Activated CD8-positive, alpha-beta T cell treated with anti-CD3 and anti-CD28 coated beads, Interleukin-2, amount 10 ng/mL, durations not matched to agents 7 days and 5 days (primary cell): ENCODE data around the gene SNORC. TPM values are rescaled to one million over a fixed set of nuclear protein-coding genes. Genes with fewer than 3 reads are reported as not detected.

Experiments used
- ATAC-seq: fragments of 150-1000 bp; cut with Tn5 transposase; one replicate; pipeline ENCODE4 v1.10.0; 2021; ENCODE audit warnings: moderate library complexity
- CTCF ChIA-PET: fragments of 350-600 bp; sonication (Branson Sonifier 250); formaldehyde crosslinking; loops from one replicate; lab custom pipeline; 2021; ENCODE audit warnings: antibody characterized with exemption; lab: Charles Lee
- POLR2A ChIA-PET: fragments of 350-600 bp; sonication (Branson Sonifier 250); formaldehyde crosslinking; loops from one replicate; lab custom pipeline; 2021; ENCODE audit warnings: antibody characterized with exemption; lab: Charles Lee
- DNase-seq: peaks from one replicate; pipeline ENCODE4 v3.0.0-alpha.2; 2020
- H3K27ac Mint-ChIP-seq: one replicate; pipeline ENCODE4 v1.8.0; 2021; ENCODE audit warnings: mild to moderate bottlenecking, mixed read lengths
- H3K27me3 Mint-ChIP-seq: one replicate; pipeline ENCODE4 v1.8.0; 2021; ENCODE audit warnings: low read depth, mixed read lengths
- H3K36me3 Mint-ChIP-seq: one replicate; pipeline ENCODE4 v1.8.0; 2021; ENCODE audit warnings: low read depth, mixed read lengths
- H3K4me1 Mint-ChIP-seq: one replicate; pipeline ENCODE4 v1.8.0; 2021; ENCODE audit warnings: low read depth, mixed read lengths
- H3K4me3 Mint-ChIP-seq: one replicate; pipeline ENCODE4 v1.8.0; 2021; ENCODE audit warnings: mild to moderate bottlenecking, mixed read lengths
- H3K9me3 Mint-ChIP-seq: one replicate; pipeline ENCODE4 v1.8.0; 2022; ENCODE audit warnings: mixed read lengths; ENCODE audit not compliant: insufficient read depth
- total RNA-seq, 2 experiments: library from RNA; stranded (reverse); gene quantifications; one replicate each; pipeline ENCODE4 v1.2.3, GENCODE V29; 2021

SNORC gene
- total RNA-seq, 2 experiments from 2014 or later: 0.99 to 2.2 TPM

DNA sequence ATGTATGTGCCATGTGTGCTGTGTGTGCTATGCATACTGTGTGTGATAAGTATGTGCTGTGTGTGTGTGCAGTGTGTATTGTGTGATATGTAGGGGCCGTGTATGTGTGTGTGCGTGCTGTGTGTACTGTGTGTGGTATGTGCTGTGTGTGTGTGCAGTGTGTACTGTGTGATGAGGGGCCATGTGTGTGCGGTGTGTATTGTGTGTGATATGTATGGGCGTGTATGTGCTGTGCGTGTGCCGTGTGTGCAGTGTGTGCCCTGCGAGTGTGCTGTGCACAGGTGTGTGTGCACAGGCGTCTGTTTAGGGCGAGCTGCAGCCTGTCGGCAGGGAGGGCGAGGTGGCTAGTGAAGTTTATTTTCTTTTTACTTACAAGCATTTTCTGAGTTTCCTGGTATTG lies 16.1 kb downstream of the SNORC start:
- no peaks in the 10 kb centered on the region for H3K4me1 Mint-ChIP-seq
- CTCF ChIA-PET: no interaction called here

DNA sequence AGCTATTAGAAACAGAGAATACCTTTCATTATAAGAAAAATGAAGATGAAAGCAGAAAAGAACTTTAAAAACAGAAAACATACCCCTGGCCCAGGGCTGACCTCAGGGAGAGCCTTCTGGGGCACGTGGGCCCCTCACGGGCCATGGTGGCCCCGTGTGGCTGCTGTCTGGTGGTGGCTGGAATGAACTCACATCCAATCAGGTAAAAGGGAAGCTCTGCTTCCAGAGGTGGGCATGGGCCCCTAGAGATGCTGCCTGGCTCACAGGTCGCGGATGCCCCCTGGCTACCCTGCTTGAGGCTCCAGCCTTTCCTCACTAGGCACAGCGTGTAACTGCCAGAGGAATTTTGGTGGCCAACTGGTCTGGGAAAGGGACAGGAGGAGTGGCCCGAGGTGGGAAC lies 16.6 kb downstream of the SNORC start:
- Mint-ChIP-seq H3K9me3 (no peaks in the 10 kb centered on the region), H3K36me3 (no peaks in the 10 kb centered on the region), H3K27ac (no peak overlapping the region), H3K4me3 (no peak overlapping the region), H3K4me1 (no peaks in the 10 kb centered on the region), H3K27me3 (peaks cover 3% of the 10 kb centered on the region)
- ChIA-PET POLR2A (no interaction called here), CTCF (no interaction called here)
- no peak for DNase-seq
- no peak for ATAC-seq

More for the DNA sequence above, 16.1 kb downstream of the SNORC start:
- Mint-ChIP-seq H3K4me3 (no peak overlapping the region), H3K9me3 (no peaks in the 10 kb centered on the region), H3K27me3 (peaks cover 3% of the 10 kb centered on the region), H3K27ac (no peak overlapping the region), H3K36me3 (no peaks in the 10 kb centered on the region)
- ATAC-seq (no peak), DNase-seq (no peak)
- POLR2A ChIA-PET: no interaction called here

DNA sequence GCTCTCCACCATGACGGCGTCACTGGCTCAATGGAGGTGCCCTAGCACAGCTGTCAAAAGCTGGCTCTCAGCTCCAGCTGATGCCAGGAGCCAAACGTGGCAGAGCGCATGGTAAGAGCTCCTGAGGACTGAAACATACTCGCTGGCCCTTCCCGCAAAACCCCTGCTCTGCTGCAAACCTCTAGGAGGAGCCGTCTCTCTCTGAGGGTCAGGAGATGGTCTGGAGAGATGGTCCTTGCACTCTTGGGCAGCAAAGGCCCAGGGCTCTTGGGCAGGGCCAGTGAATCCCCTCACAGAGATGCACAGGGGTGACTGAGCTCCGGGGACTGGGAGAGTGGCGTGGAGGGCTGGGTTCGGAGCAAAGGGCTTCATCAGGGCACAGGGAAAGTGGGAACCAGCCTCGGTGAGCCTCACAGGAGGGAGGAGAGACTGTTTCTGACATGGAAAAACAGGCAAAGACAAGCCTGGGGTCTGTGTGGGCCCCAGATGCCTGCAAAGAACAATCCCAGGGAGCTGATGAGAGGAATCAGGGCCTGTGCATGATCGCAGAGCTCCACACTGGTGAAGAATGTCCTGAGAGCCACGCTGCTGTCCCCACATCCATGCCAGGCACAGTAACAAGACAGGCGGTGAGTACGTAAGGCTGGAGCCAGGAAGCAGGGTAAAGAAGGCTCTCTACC lies 17.2 kb downstream of the SNORC start:
- no peaks in the 10 kb centered on the region for H3K9me3 Mint-ChIP-seq
- POLR2A ChIA-PET: no interaction called here
- H3K36me3 Mint-ChIP-seq: no peaks in the 10 kb centered on the region
- H3K27ac Mint-ChIP-seq: no peak overlapping the region
- ATAC-seq: no peak
- H3K4me1 Mint-ChIP-seq: no peaks in the 10 kb centered on the region
- no peak for DNase-seq
- peaks cover 3% of the 10 kb centered on the region for H3K27me3 Mint-ChIP-seq
- H3K4me3 Mint-ChIP-seq: no peak overlapping the region
- CTCF ChIA-PET: no interaction called here

DNA sequence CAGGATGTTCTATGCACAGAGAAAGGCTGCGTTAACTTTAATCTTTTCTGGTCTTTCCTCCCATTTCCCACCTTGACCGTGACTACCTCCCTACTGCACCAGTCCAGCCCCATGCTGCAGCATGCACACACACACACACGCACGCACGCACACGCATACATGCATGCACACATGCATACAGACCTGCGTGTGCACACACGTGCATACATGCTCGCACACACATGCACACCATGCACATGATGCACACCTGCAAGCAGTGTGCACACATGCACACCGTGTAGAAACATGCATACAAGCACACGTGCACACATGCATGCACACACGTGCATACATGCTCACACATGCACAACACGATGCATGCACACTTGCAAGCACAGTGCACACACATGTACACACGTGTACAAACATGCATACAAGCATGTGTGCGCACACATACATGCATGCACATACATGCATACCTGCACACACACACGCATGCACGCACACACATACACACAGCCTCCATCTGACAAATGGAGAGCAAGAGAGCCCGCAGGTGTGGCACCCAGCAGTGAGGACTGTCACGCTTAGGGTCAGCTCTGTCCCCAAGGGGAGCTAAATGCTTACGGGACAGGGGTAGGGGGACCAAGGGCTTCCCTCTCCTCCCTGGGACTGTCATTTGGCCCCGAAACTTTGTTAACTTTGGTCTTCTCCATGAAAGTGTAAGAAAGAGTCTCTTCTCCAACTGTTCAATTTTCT lies 18.2 kb downstream of the SNORC start:
- Mint-ChIP-seq H3K4me1 (no peaks in the 10 kb centered on the region), H3K27ac (no peak overlapping the region), H3K4me3 (no peak overlapping the region), H3K9me3 (no peaks in the 10 kb centered on the region), H3K36me3 (no peaks in the 10 kb centered on the region), H3K27me3 (peaks cover 3% of the 10 kb centered on the region)
- DNase-seq (no peak), ATAC-seq (no peak)
- CTCF ChIA-PET: no interaction called here
- POLR2A ChIA-PET: no interaction called here

DNA sequence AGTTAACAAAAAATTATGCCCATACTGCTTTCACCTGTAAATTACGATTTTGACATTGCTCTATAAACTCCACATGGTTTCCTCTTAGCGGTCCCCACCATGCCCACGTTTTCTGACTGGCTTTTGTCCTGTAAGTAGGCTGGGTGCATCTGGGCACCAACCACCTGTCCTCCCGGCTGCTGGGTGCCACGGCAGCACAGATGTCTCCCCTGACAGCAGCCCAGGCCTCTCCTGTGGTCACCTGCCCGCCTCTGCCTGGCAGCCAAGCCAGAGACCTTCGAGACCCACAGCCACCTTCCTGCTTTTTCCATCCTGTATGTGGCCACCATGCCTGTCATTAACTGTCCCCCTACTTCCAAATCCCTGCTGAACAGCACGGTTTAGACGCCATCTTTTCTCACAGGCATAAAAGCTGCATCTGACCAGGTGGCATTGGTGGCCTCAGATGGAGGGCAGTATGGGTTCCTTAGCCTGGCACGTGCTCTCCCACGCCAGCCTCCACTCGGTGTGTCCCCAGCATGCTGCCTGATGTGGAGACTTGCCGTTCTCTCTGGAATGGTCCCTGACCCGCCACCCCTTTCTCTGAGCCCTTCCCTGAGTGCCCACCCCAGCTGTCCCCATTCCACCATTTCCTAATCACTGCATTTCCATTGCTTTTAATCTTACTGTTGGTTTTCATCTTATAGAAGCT lies 18.9 kb downstream of the SNORC start:
- no peak for DNase-seq
- H3K27me3 Mint-ChIP-seq: peaks cover 3% of the 10 kb centered on the region
- H3K27ac Mint-ChIP-seq: no peak overlapping the region
- H3K4me3 Mint-ChIP-seq: no peak overlapping the region
- H3K4me1 Mint-ChIP-seq: no peaks in the 10 kb centered on the region
- POLR2A ChIA-PET: no interaction called here
- no peak for ATAC-seq
- H3K9me3 Mint-ChIP-seq: no peaks in the 10 kb centered on the region
- no peaks in the 10 kb centered on the region for H3K36me3 Mint-ChIP-seq
- CTCF ChIA-PET: no interaction called here

DNA sequence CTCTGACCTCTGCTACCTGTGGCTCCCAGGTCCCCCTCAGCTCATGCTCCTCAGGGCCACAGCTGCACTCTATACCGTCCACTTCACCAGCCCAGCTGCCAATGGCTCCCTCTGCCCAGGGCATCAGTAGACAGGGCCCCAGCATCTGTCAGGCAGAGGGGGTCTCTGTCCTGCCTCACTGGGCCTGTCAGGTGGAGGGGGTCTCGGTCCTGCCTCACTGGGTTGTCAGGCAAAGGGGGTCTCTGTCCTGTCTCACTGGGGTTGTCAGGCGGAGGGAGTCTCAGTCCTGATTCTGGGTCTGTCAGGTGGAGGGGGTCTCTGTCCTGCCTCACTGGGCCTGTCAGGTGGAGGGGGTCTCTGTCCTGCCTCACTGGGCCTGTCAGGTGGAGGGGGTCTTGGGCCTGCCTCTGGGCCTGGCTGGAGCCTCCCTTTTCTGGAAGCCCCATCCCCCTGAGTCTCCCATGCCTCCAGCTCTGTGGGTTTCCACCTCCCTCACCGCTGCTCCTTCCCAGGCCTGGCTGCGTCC lies 19.9 kb downstream of the SNORC start:
- Mint-ChIP-seq H3K4me3 (no peak overlapping the region), H3K27ac (no peak overlapping the region), H3K9me3 (no peaks in the 10 kb centered on the region), H3K4me1 (no peaks in the 10 kb centered on the region), H3K36me3 (no peaks in the 10 kb centered on the region), H3K27me3 (peaks cover 3% of the 10 kb centered on the region)
- CTCF ChIA-PET: no interaction called here
- DNase-seq (no peak), ATAC-seq (no peak)
- POLR2A ChIA-PET: no interaction called here

DNA sequence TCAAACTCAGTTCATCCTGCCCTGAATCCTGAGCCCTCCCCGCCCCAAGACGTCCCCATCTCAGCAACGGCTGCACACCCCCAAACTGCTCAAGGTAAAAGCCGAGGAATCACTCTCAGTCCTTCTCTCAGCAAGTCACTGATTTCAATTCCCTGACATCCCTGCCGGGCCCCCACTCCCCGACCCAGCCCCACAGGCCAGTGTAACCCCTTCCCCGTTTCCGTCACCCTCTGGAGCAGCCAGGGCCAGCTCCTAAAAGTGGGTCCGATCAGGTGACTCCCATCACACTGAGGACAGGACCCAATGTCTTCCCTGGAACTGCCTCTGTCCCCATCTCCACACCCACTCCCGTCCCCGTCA lies 20.5 kb downstream of the SNORC start:
- DNase-seq: no peak
- CTCF ChIA-PET: no interaction called here
- no peak for ATAC-seq
- Mint-ChIP-seq H3K36me3 (no peaks in the 10 kb centered on the region), H3K4me3 (no peak overlapping the region), H3K27ac (no peak overlapping the region), H3K4me1 (no peaks in the 10 kb centered on the region), H3K27me3 (peaks cover 3% of the 10 kb centered on the region), H3K9me3 (no peaks in the 10 kb centered on the region)
- POLR2A ChIA-PET: no interaction called here

DNA sequence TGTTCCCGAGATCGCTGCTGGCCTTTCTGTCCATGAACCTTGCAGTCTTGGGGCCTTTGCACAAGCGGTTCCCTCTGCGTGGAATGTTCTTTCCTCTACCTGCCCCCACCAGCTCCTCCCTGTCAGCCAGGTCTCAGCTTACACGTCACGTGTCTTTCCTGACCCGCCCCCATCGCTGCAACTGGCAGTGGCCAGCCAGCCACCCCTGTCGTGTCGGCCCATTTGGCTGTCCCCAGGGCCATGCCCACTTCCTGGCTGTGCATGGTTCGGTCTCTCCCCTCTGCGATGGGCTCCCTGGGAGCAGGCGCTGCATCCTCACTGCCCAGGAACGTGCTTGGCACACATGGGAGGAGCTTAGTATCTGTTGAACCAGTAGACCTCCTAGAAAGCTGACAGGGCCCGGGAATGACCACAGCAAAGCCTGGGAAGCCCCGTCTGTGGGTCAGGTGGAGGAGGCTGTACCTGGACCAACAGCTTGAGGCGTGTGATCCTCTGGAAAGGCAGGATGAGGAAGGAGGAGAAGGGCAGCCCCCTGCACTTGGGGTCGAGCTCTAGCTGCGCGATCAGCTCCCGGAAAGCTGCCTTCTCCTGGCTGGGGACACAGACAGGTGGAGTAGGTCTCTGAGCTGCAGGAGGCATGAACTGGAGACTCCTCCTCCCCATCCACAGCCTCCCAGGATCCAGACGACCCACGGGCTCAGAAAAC lies 21.0 kb downstream of the SNORC start:
- H3K27ac Mint-ChIP-seq: no peak overlapping the region
- CTCF ChIA-PET: no interaction called here
- no peaks in the 10 kb centered on the region for H3K4me1 Mint-ChIP-seq
- no peaks in the 10 kb centered on the region for H3K36me3 Mint-ChIP-seq
- POLR2A ChIA-PET: no interaction called here
- H3K4me3 Mint-ChIP-seq: no peak overlapping the region
- ATAC-seq (peak; percentile 15), DNase-seq (no peak)
- H3K27me3 Mint-ChIP-seq: peaks cover 3% of the 10 kb centered on the region
- H3K9me3 Mint-ChIP-seq: no peaks in the 10 kb centered on the region

DNA sequence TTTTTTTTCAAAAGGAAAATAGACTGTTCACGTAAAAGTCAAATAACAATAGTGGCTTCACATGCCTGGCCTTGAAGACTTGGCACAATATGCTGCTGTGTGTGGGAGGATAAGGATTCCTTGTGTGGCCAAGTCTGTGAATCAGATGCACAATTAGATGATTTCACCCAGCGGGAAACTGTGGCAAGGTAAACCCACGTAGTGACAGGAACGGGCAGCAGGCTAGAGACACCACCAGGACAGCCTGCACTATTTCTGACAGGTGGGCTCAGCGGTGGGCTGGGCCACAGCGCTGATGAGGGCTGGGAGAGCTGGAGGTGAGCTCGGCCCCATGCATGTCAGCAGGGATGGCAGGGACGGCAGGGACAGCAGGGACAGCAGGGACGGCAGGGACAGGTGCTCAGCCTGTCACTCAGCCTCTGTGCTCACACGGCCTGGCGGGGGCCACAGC lies 21.6 kb downstream of the SNORC start:
- ATAC-seq (no peak), DNase-seq (no peak)
- Mint-ChIP-seq H3K27me3 (peaks cover 3% of the 10 kb centered on the region), H3K9me3 (no peaks in the 10 kb centered on the region), H3K4me1 (no peaks in the 10 kb centered on the region), H3K27ac (no peak overlapping the region), H3K36me3 (no peaks in the 10 kb centered on the region), H3K4me3 (no peak overlapping the region)
- ChIA-PET CTCF (no interaction called here), POLR2A (no interaction called here)

DNA sequence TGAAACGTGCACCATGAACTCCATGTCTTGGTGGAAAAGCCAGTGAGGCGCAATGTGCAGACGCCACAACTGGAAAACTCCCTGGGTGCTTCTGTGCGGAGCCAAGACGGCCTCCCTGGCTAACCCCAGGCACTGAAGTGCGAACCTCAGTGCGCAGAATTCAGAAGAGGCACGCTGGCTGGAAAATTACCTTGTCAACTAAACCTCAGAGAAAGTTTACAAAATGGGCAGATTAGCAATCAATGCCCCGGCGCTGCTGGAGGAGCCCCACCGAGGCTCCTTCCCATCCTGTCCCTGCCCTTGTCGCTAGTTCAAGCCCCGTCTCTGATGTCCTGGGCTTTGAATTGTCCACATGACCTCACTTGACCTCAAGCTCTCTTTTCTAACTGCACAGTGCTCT lies 22.2 kb downstream of the SNORC start:
- no peak for ATAC-seq
- Mint-ChIP-seq H3K4me3 (no peak overlapping the region), H3K27me3 (peaks cover 3% of the 10 kb centered on the region), H3K36me3 (no peaks in the 10 kb centered on the region), H3K4me1 (no peaks in the 10 kb centered on the region), H3K27ac (no peak overlapping the region), H3K9me3 (no peaks in the 10 kb centered on the region)
- CTCF ChIA-PET: no interaction called here
- no peak for DNase-seq
- POLR2A ChIA-PET: no interaction called here

DNA sequence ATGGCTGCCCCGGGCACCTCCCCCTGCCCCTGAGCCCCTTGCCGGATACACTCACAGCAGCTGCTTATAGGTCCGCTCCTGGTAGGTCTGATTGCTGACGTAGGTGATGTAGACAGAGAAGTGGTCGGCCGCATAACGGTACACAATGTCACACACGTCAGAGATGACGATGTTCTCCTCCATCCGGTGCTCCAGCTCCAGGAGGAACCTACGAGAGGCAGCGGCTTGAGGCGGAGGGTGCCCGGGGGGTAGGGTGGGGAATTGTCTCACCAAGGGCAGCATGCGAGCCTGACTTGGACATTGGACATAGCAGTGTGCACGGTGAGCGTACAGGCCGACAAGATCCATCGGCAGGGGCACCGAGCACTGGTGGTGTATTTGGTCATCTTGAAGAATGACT lies 22.8 kb downstream of the SNORC start:
- Mint-ChIP-seq H3K4me1 (no peaks in the 10 kb centered on the region), H3K27me3 (no peaks in the 10 kb centered on the region), H3K36me3 (no peaks in the 10 kb centered on the region), H3K27ac (no peak overlapping the region), H3K9me3 (no peaks in the 10 kb centered on the region), H3K4me3 (no peak overlapping the region)
- CTCF ChIA-PET: no interaction called here
- no peak for ATAC-seq
- POLR2A ChIA-PET: no interaction called here
- DNase-seq: no peak
